Effector CD8-positive, alpha-beta T cell (primary cell): Measurements from ENCODE around the gene KRTAP5-4.
"Not testable (repeated sequence)": the region's sequence is repeated elsewhere in the genome, so short reads cannot be mapped to it uniquely, and the experiment has no call there.

Experiments used
- DNase-seq: peaks from one replicate; lab custom pipeline; 2025; lab: John Stamatoyannopoulos, UW

Gene KRTAP5-4

DNA sequence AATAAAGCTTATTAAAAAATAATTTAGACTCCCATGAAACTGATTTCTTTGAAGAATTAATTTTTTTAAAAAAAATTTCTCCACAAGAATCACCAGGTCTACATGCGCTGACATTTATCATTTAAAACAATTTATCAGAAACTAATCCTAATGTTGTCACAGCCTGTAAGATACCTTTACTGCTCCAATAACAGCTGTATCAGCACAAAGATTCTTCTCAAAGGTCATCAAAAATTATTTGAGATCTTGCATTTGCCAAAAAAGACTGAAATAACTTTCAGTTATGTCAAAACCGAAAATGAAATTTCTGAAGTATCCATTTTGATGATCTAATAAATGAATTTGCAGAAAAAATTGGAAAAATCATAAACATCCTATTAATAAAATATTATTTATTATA is 15.7 kb upstream of the KRTAP5-4 start:
- DNase-seq = no peak

DNA sequence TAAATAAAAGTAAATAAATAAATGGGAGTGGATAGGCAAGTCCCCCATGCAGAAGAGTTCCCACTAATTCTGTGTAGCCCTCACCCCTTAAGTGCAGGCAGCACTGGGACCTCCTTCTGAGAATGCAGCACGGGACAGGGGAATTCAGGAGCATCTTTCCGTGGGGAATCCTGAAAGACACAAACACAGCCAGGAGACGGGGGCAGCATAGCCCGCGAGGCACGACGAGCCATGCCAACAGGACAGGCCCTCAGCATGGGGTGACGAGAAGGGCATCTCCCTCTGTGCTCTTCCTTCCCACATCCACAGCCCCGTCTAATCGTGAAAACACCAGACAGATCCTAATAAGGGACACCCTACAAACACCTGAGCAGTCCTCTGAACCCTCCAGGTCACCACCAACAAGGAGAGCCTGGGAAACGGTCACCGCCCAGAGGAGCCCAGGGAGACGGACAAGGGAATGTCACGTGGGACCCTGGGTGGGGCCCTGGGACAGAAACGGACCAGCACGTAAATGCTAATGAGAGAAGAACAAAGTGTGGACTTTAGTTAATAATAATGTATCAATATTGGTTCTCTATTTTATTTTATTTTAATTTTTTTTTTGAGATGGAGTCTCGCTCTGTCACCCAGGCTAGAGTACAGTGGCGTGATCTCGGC is 14.5 kb upstream of the KRTAP5-4 start:
- DNase-seq = no peak

DNA sequence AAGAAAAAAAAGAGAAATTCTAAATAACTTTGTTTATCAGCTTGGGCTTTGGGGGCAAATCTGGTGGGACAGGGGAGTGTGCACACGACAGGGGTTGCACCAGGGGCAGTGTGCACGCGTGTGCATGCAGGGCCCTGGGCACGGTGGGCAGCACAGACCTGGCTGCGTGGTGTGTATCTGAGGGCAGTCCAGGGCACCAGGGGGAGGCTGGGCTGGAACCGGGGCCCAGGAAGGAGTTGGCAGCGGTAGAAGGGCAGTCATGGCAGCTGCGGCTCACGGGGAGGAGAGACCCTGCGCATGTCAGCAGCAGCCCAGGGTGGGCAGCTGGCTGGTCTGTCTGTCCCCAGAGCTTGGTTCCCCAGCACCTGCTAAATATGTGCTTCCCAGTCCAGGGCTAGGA is 11.9 kb upstream of the KRTAP5-4 start:
- no peak for DNase-seq

DNA sequence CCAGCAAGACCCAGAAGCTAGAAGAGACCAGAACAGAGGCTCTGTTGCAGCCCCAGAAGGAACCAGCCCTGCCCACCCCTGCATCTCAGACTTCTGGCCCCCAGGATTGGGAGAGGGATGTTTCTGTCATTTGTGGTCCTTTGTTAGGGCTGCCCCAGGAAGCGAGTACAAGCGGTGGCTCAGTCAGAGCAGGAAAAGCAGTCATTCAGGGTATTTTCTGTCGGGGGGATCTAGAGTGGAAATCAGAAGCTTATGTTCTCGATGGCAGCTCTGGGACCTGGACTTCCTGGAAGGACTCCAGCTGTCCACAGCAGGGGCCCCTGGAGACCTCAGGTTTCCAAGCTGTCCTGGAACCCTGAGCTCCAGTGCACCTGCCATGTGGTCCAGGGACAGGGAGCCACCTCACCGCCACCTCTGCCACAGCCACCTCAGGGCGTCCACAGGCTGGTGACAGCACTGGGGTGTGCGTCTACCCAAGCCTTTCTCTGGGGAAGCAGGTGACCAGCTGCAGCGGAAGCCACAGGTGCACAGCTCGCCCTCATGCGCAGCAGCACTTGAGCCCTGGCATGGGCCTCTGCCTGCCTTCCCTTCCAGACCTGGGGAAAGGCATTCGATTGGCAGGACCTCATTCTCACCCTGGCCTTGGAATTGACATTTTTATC is 10.2 kb upstream of the KRTAP5-4 start:
- no peak for DNase-seq

DNA sequence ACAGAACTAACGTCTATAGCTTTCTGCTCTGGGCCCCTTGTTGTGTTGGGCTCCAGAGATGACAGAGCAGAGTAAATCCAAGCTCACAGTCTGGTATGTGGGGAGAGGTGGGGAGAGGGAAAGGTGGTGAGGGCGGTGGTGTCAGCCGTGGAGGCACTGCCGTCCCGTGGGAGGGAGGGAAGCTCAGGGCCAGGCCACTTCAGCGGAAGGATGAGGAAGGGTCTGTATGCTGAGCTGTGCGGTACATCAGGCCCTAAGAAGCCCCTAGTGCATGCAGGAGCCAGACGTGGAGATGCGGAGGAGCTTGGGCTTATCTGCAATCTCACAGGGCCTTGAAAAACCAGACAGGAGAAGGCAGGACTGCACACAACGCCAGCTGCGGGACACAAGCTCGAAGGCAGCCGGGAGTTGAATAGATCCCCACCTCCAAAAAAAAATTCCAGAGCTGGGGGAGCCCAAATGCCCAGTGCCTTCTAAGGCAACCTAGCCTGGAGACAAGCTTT is 9.2 kb upstream of the KRTAP5-4 start:
- DNase-seq = no peak

DNA sequence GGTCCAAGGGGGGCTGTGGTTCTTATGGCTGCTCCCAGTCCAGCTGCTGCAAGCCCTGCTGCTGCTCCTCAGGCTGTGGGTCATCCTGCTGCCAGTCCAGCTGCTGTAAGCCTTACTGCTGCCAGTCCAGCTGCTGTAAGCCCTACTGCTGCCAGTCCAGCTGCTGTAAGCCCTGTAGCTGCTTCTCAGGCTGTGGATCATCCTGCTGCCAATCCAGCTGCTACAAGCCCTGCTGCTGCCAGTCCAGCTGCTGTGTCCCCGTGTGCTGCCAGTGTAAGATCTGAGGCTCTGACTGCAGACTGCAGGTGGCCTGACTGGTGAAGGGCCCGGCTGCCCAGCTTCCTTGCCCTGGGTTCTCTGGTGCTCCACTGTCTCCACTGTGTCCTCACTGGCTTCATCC is 8.3 kb upstream of the KRTAP5-4 start:
- DNase-seq = no peak

DNA sequence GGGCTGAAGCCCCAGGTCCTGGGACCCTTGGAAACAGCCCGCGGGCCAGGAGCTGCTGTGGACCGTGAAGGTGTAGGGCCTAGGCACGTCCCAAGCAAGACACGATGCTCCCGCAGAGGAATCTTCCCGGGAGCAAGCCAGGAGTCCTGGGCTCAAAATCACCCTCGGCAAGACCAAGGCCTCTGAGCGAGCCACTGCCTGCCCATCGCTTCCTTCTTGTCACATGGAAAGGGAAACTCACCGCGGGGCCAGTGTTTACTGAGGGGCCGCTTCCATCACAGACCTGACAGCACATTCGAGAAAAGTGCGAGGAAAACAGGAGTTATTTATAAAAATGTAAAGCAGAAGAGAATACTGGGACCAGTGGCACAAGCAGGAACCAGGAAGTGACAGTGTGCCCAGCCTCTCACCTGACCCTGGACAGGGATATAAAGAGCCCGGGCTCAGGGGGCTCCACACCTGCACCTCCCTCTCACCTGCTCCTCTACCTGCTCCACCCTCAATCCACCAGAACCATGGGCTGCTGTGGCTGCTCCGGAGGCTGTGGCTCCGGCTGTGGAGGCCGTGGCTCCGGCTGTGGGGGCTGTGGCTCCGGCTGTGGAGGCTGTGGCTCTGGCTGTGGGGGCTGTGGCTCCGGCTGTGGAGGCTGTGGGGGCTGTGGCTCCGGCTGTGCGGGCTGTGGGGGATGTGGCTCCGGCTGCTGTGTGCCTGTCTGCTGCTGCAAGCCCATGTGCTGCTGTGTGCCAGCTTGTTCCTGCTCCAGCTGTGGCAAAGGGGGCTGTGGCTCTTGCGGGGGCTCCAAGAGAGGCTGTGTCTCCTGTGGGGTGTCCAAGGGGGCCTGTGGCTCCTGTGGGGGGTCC is 7.6 kb upstream of the KRTAP5-4 start, which contains the start of gene KRTAP5-5:
Gene KRTAP5-5 (plus strand): TSS at position 450 of the 860 bp plus-strand sequence. CDS start 66 bp downstream, at position 516.
- no peak for DNase-seq

DNA sequence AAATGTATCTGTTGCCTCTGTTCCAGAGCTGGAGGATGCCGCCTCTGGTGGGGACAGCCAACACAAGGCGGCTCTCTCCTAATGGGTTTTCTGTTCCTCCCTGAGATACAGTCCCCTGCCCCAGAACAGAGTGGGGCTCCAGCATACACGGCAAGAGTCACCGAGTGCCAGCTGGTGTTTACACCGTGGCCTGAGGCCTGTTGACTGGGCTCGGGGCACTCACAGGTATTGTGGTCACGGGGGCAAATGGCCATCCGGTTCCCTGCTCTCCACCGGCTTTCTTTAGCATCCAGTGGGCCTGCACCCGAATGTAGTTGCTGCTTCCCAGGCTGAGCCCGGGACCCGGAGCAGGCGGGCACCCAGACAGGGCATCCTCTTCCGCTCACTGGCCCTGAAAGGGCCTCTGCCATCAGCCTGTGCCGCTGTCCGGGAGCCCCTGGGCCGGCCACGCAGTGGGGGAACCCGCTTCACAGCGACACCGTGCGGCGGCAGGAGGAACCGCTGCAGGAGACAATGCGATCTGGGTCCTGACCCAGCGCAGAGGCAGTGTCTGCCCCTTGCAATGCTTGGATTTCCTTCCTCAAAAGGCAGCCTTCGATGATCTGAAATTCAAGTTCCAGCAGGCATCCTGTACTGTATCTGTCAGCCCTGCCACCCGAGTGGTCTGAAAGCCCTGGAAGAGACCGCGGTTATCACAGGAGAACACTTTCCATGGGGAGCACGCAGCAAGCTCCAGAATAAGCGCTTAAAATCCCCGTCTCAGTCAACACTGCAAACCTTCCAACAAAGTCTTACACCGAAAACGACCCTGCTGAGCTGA is 6.8 kb upstream of the KRTAP5-4 start:
- peak; percentile 30 for DNase-seq

DNA sequence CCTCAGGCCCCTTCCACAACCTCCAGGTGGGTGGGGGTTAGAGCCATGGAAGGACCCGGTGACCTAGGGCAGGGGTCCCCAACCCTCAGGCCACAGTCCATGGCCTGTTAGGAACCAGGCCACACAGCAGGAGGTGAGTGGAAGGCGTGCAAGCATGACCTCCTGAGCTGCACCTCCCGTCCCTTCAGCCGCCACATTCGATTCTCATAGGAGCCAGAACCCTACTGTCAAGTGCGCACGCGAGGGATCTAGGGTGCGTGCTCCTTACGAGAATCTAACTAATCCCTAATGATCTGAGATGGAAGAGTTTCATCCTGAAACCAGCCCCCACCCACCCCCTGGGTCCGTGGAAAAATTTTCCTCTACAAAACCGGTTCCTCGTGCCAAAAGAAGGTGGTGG is 3.6 kb upstream of the KRTAP5-4 start:
- no peak for DNase-seq

DNA sequence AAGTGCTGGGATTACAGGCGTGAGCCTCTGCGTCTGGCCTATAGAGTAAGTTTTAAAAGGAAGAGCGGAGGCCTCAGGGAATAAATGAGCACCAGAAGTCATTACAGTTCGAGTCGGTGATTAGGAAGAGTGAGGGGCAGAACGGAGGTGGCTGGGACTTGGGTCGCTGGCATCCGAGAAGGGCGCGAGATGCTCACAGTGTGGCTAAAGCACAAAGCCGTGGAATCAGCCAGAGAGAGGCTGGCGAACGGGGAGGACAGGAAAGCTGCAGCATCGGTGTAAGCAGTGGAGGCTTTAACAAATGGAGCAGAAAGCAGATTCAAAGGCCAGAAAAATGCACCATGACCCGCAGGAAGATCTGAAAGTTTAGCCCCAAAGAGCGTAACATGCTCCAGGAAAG is 2.7 kb upstream of the KRTAP5-4 start:
- no peak for DNase-seq

DNA sequence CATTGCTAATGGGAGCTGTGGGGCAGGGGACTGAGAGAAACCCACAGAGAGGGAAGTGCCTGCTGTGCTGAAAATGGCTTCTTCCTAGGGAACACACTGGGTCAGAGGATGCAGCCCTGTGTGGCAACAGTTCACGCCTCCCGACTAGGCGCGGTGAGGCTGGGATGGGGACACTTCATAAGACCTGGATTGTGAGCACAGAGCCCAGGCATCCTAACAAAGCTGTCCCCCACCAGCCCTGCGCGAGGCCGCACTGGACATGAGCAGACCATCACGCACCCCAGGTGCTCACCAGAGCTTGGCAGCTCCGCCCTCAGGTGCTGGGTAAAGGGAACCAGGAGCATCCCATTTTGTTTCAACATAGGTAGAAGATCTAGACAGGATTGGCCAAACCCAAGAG is 1.8 kb upstream of the KRTAP5-4 start:
- no peak for DNase-seq

DNA sequence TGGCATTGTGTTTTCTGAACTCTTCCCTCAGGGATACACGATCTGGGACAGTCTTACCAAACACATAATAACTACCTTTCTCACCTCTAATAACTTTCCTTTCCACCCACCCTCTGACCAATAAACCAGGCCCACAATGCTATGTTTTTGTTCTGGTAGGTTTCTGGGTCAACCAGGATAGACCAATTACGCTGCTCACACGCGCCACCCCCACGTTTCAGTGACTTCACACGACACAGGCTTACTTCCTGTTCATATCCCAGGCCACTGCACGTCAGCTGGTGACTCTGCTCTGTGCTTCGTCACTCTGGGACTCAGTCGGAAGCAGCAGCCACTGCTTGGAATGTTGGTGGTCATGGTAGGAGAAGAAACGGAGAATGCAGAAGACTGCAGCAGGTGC is 2.5 kb downstream of the KRTAP5-4 start:
- no peak for DNase-seq

DNA sequence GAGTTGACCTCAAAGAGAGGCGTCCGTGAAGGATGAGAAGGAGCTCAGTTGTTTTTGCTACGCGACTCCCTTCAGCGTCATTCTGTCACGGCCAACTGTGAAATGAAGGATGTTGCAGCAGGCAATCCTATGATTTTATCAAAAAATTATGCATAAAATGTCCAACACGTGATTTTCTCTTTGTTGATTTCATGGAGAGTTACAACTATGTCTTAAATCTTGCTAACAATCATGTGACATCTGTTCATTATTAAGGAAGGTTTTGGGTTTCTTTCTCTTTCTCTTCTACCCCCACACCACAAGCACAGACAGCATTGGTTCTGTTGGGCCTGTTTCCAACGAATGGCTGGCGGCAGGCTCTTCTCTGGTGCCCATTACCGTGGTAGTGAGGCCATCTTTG is 3.7 kb downstream of the KRTAP5-4 start:
- DNase-seq = no peak

DNA sequence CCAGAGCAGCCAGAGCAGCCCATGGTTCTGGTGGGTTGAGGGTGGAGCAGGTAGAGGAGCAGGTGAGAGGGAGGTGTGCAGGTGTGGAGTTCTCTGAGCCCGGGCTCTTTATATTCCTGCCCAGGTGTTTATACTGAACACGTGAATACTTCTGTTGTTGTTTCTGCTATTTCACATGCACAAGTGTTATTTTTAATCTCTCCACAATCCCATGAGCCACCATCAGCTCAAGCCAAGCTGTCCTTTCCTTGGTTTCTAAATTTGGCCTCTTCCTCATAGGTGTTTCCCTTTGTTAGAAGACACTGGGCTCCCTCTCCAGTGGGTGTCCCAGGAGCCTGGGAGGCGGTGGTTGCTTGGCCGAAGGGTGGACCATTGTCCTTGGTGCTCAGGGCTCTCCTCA is 13.6 kb downstream of the KRTAP5-4 start, which contains the start of gene KRTAP5-3:
Gene KRTAP5-3 (minus strand): TSS at position 101 of the 400 bp plus-strand sequence. CDS start 78 bp downstream, at position 23.
- DNase-seq = no peak

DNA sequence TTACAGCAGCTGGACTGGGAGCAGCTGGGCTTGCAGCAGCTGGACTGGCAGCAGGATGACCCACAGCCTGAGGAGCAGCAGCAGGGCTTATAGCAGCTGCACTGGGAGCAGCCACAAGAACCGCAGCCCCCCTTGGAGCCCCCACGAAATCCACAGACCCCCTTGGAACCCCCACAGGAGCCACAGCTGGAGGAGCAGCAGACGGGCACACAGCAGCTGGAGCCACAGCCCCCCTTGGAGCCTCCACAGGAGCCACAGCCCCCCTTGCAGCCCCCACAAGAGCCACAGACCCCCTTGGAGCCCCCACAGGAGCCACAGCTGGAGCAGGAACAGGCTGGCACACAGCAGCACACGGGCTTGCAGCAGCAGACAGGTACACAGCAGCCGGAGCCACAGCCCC is 14.0 kb downstream of the KRTAP5-4 start:
- not testable (repeated sequence) for DNase-seq

DNA sequence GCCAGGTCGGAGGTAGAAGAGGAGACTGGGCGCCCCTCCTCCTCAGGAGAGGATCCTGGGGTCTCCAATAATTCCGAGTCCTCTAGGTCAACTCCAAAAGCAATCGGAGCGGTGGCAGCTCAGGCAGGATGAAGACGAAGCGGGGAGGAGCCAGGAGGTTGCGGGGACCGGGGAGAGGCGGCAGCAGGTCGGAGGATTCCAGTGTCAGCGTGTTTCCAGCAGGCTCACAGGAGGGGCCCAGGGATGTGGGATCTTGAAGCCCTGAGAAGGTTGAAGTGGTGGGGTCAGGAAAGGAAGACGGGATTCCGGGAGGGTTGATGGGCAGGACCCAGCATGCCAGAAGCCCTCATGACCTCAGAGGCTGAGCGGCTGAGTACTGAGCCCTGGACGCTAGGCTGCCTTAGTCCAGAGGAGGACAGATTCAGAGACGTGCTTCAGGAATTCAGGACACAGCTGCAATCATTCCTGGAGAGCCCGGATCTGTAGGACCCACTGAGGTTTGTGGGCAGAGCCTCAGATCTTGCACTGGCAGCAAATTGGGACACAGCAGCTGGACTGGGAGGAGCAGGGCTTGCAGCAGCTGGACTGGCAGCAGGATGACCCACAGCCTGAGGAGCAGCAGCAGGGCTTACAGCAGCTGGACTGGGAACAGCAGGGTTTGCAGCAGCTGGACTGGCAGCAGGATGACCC is 14.6 kb downstream of the KRTAP5-4 start:
- not testable (repeated sequence) for DNase-seq

DNA sequence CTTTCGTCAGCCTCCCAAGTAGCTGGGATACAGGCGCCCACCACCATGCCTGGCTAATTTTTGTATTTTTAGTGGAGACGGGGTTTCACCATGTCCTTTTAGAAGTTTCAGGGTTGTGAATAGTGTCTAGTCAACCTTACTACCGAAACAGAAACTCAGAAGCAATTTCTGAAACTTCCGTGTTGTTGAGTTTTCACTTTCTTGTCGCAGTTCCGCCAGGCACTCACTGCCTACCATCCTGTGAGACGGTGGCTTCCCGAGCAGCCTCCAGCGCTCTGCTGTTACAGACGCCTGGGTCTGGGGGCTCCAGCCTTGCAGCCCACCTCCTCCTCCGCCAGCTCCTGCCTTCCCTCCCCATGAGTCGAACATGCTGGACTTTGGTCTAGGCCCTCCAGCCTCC is 16.0 kb downstream of the KRTAP5-4 start:
- DNase-seq = not testable (repeated sequence)

DNA sequence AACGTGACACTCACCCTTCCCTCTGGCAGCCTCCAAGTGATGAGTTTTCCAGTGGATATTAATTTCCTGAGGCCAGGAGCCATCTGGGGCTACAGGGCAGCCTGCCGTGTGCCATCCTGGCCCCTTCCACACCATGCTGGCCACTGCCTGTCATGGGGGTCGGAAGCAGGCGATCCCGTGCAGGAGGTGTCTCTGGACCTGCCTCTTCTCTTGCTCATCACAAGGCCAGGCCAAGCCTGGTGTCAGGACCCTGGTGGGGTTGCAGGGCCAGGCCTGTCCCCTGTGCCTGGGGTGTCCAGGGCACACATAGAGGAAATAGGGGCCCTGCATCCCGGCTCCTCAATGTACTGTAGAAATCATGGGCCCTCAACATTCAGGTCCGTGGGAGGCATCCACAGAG is 17.2 kb downstream of the KRTAP5-4 start:
- no peak for DNase-seq

DNA sequence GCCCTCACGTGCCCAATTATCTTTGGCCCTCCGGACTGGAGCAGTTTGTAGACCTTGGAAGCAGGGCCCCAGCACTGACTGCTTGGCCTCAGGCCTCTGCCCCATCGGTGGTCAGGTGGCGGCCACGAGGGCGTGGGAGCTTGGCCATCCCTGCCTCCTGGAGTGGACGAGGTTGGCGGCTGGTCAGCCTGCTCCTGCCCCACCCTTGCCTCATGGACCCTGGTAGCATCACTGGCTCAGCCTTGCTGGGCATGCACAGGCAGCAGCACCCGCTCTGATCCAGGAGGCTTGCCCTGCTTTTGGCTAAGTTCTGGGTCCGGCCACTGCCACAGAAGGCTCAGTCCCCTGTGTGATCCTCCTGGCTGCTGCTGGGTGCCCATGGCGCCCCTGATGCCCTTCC is 17.8 kb downstream of the KRTAP5-4 start:
- DNase-seq = no peak

DNA sequence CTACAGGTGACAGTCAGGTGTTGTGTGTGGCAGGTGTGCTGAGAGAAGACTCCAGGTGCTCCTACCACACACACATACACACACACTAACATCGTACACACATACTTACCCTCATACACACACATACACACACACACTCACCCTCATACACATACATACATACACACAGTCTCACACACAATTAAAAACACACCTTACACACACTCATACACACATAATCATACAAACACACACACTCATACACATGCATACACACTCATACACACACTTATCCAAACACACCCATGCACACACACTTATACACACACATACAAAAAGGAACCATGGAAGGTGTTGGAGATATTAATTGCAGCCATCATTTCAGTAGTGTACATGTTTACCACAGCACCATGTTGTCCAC is 18.3 kb downstream of the KRTAP5-4 start:
- no peak for DNase-seq

DNA sequence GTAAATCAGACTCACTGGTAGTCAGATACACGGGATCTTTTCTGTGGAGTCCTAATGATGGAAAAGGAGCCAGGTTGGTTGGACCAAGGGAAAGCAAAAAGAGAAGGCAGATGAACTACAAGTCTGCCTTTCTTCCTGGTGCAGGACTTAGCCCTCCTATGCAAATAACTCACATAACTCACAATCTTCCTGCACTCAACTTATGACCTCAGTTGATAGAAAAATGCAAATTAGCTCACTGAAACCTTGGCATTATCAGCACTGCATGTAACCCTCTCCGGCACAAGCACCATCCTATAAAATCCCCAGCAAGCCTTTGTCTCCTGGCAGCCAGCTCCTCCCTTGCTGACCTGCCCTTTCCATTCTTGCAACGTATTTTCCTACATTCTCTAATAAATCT is 20.3 kb downstream of the KRTAP5-4 start:
- not testable (repeated sequence) for DNase-seq
